Vein endothelial cell (primary cell): ENCODE data around the gene ABI2. TPM values are rescaled to one million over a fixed set of nuclear protein-coding genes. Genes with fewer than 3 reads are reported as not detected.

Experiments used
- total RNA-seq: library from RNA; depleted of rRNA; stranded (reverse); fragments of >200 nt; gene quantifications from 2 replicates; pipeline ENCODE4 v1.2.3, GENCODE V29; 2012

The ABI2 gene
- 36.4 and 55.2 TPM in 2 replicates for total RNA-seq

DNA sequence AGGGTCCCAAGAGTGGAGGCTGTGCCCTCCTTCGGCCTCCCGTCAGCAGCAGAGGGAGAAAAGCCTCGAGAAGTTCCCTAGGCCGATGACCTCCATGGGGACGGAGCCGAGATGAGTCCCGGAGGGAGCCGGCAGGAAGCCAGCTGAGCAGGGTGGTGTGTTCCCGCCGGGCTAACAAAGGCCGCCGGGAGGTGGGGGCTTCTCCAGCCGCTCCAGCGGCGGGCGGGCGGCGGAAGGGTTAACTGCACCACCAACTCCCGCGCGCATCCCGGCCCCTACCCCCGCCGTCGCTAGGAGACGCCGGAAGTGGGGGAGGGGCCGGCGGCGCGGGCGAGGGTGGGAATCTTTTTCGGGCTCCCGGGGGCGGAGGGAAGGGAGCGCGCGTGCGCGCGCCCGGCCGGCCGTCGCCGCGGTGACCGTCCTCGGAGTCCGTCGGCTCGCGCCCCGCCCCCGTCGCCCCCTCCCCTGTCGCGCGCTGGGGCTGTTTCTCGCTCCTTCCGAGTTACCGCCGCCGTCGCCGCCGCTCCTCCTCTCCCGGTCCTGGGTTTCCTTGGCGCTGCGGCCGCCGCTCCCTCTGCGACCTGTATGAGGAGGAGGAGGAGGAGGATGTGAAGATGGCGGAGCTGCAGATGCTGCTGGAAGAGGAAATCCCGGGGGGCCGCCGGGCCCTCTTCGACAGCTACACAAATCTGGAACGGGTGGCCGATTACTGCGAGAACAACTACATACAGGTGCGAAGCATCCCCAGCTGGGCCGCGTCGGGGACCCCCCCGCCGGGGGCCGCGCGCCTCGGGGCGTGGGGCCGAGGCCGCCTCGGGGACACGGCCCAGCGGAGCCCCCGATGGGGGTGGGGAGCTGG, at the start of gene ABI2:
Gene ABI2 (plus strand): TSS at position 494 of the 859 bp plus-strand sequence. CDS start 121 bp downstream, at position 615.

Other genes with a start within 250 kb of the ABI2 start
- 26.8 and 33.5 TPM in 2 replicates for gene CYP20A1, start 89.4 kb upstream of the ABI2 start, total RNA-seq
- 28.1 and 51.4 TPM in 2 replicates for gene RAPH1, start 206.9 kb downstream of the ABI2 start, total RNA-seq